Hair follicular keratinocyte (primary cell): Measurements from ENCODE around the gene OR2W1. TPM values are rescaled to one million over a fixed set of nuclear protein-coding genes. Genes with fewer than 3 reads are reported as not detected.

Source experiments
- total RNA-seq: library from RNA; depleted of rRNA; stranded (reverse); fragments of >200 nt; gene quantifications from 2 replicates; pipeline ENCODE4 v1.2.3, GENCODE V29; 2015

Gene OR2W1
- total RNA-seq = not detected in 2 replicates

GRCh38 chr6:29045075-29045474 is at the start of gene OR2W1:
OR2W1 (minus strand) TSS chr6:29045175; CDS start chr6:29045175, 0 bp downstream.

GRCh38 chr6:29087213-29087612 is 42.2 kb upstream of the OR2W1 start, which contains the start of gene OR2B3:
OR2B3 (minus strand) TSS chr6:29087313; CDS start chr6:29087248, 65 bp downstream.

GRCh38 chr6:29005183-29005885 is 39.6 kb downstream of the OR2W1 start, which contains the start of gene ZNF311:
ZNF311 (minus strand) TSS chr6:29005315; CDS start chr6:29003954, 1,361 bp downstream.

Other genes with a start within 250 kb of the OR2W1 start
- gene TRIM27, start 121.2 kb downstream of the OR2W1 start, total RNA-seq = 62.6 and 67.9 TPM in 2 replicates
- gene ZNF311, start 39.9 kb downstream of the OR2W1 start, total RNA-seq = 0.84 and 1.6 TPM in 2 replicates
- gene OR2B3, start 42.1 kb upstream of the OR2W1 start, total RNA-seq = not detected in 2 replicates
- not detected in 2 replicates for gene OR2J1, start 54.3 kb upstream of the OR2W1 start, total RNA-seq
- not detected in 2 replicates for gene OR2J3, start 62.9 kb upstream of the OR2W1 start, total RNA-seq
- gene OR2J2, start 125.7 kb upstream of the OR2W1 start, total RNA-seq = not detected in 2 replicates